ENCODE results near the gene EHD4.

The EHD4 gene

GRCh38 chr15:41984622-41985021, 12.3 kb upstream of the EHD4 start:
- TF ChIP-seq MYC (IDR thresholded peaks at IDR 0.05; ENCODE audit: low read depth, low read length) = no peak
- TF ChIP-seq POLR2A (IDR thresholded peaks at IDR 0.05; ENCODE audit: extremely low read depth, insufficient read length) = no peak
- TF ChIP-seq, protein P1, sequence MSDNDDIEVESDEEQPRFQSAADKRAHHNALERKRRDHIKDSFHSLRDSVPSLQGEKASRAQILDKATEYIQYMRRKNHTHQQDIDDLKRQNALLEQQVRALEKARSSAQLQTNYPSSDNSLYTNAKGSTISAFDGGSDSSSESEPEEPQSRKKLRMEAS (IDR thresholded peaks at IDR 0.05; ENCODE audit: low read depth, low read length) = no peak
- TF ChIP-seq, protein P2, sequence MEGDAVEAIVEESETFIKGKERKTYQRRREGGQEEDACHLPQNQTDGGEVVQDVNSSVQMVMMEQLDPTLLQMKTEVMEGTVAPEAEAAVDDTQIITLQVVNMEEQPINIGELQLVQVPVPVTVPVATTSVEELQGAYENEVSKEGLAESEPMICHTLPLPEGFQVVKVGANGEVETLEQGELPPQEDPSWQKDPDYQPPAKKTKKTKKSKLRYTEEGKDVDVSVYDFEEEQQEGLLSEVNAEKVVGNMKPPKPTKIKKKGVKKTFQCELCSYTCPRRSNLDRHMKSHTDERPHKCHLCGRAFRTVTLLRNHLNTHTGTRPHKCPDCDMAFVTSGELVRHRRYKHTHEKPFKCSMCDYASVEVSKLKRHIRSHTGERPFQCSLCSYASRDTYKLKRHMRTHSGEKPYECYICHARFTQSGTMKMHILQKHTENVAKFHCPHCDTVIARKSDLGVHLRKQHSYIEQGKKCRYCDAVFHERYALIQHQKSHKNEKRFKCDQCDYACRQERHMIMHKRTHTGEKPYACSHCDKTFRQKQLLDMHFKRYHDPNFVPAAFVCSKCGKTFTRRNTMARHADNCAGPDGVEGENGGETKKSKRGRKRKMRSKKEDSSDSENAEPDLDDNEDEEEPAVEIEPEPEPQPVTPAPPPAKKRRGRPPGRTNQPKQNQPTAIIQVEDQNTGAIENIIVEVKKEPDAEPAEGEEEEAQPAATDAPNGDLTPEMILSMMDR (IDR thresholded peaks at IDR 0.05; ENCODE audit: low read depth, low read length) = no peak
- H3K4me3 ChIP-seq (ENCODE audit: low read depth, low read length) = no peak overlapping the region
- no peak for DNase-seq (ENCODE audit: low read depth)

DNA sequence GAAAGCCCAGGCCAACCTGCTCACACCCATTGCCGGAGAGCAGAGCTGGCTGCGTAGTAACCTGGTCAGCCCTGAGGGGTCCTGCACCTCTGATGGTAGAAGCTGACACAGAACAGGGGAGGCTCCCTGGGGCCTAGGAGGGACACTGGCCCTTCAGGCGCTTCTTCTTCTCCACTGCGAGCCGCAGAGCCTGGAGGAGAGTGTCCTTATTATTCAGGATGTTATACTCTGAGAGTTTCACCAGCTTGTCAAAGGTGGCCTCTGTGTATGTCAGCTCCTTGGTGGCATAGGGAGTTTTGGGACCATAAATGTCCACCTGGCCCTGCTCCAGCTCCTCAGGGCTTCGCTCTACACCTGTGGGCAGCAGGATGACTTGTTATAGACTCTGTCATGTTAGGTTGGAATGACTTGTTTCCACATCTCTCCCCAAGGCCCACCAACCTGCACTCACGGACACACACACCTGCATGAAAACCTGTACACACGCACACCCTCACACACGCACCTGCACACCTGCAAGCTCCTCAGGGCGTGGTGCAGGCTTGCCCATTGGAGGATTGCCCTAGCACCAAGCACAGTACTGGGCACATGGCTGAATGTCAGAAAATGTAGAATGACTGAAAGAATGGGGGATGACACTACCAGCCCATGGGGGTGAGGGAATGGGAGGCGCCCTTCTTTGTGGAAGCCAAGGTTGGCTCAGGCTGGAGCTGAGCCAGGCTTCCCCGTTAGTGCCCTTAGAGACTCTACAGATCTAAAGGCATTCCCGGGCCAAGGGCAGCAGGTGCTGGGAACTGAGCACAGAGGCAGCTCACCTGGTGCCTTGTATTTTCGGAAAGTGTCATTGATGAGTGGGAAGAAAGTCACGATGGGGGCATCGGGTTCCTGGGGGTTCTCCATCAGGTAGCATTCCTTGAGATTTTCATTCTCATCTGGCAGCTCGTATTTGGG, 11.5 kb upstream of the EHD4 start:
- TF ChIP-seq, protein P1 (IDR thresholded peaks at IDR 0.05; ENCODE audit: low read depth, low read length) = no peak
- TF ChIP-seq, protein P2 (IDR thresholded peaks at IDR 0.05; ENCODE audit: low read depth, low read length) = no peak
- TF ChIP-seq MYC (IDR thresholded peaks at IDR 0.05; ENCODE audit: low read depth, low read length) (no peak), POLR2A (IDR thresholded peaks at IDR 0.05; ENCODE audit: extremely low read depth, insufficient read length) (no peak)
- no peak overlapping the region for H3K4me3 ChIP-seq (ENCODE audit: low read depth, low read length)
- no peak for DNase-seq (ENCODE audit: low read depth)

DNA sequence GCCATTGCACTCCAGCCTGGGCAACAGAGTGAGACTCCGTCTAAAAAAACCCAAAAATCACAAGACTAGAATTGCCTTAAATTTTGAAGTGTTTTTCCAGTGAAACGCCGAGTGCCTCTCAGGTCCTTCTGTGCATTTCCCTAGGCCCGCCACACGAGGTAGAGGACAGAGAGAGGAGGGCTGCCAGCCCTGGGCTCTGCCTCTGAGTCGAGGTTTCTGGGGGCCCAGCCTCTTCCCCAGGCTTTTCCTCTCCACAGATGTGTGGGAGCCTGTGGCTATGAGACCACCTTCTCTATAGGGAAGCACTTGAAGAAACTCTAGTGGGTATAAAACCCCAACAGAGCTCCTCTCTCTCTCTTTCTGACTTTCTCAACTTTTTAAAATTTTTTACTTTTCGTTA, 10.9 kb upstream of the EHD4 start:
- H3K4me3 ChIP-seq (ENCODE audit: low read depth, low read length) = no peak overlapping the region
- TF ChIP-seq, protein P2 (IDR thresholded peaks at IDR 0.05; ENCODE audit: low read depth, low read length) = no peak
- no peak for TF ChIP-seq POLR2A (IDR thresholded peaks at IDR 0.05; ENCODE audit: extremely low read depth, insufficient read length)
- no peak for TF ChIP-seq MYC (IDR thresholded peaks at IDR 0.05; ENCODE audit: low read depth, low read length)
- TF ChIP-seq, protein P1 (IDR thresholded peaks at IDR 0.05; ENCODE audit: low read depth, low read length) = no peak
- DNase-seq (ENCODE audit: low read depth) = no peak

DNA sequence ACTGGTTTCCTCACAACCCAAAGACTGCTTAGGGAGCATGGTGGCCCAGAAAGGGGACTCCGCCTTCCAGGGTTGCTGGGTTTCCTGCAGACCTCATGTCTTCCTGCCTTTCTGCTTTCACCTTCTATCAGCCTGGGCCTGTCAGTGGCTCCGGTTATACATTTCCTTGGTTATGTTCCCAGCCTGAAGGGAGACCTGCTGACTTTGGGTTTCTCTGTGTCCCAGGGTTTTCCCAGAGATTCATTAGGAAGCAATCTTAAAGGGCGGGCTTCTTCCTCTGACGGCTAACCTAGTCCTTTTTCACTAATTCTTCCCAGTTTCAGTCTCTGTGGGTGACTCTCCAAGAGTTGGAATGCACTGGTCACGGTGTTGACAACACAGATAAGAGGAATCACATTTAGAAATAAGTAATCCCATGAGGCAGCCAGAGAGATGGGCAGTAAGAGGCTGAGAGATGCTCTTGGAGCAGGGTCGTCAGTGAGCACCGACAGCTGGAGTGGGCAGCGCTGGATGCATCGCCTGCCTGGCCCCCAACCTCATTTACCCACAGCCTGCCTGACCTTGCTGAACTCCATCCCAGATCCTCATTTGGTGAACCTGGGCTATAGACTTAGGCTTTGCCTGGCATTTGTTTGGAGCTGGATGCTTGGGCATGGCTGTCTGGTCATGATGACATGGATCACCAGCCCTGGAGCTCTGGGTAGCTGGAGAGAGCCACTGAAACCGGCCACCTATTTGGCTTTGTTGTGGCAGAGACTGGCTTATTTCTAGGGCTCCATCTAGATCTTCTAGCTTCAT, 10.0 kb upstream of the EHD4 start:
- TF ChIP-seq, protein P1 (IDR thresholded peaks at IDR 0.05; ENCODE audit: low read depth, low read length) = no peak
- TF ChIP-seq, protein P2 (IDR thresholded peaks at IDR 0.05; ENCODE audit: low read depth, low read length) = no peak
- TF ChIP-seq POLR2A (IDR thresholded peaks at IDR 0.05; ENCODE audit: extremely low read depth, insufficient read length) (no peak), MYC (IDR thresholded peaks at IDR 0.05; ENCODE audit: low read depth, low read length) (no peak)
- DNase-seq (ENCODE audit: low read depth) = no peak
- H3K4me3 ChIP-seq (ENCODE audit: low read depth, low read length) = no peak overlapping the region

DNA sequence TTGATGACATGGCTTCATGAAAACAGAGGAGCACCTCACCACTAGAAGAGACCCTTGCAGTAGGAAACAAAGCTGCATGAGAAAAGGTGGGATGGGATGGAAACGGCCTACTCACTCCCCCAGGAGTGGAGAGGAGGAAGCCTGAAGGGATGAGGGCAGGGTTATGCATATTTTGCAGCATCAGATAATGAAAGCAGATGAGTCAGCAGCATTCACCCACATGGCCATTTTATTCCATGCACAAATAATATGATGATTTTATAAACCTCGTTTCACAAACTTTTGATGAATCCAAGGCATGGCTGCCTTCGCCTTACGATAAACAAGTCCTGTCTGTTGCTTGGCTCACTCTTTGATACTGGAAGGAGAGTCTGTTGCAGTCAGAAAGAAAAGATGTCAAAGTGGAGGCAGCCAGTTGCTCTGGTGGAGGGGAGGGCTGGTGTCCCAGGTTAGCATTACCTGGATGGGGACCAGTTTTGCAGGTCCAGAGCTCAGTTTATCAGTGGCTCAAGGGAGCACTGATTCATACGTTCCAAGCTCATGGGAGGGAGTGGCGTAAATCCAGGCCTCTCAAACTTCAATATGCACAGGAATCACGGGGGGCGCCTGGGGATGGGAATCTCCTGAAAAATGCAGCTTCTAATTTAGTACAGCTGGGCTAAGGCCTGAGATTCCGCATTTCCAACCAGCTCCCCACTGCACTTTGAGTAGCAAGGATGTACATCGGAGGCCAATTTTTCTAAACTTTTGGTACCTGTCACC, 9.2 kb upstream of the EHD4 start:
- TF ChIP-seq, protein P2 (IDR thresholded peaks at IDR 0.05; ENCODE audit: low read depth, low read length) = no peak
- TF ChIP-seq MYC (IDR thresholded peaks at IDR 0.05; ENCODE audit: low read depth, low read length) (no peak), POLR2A (IDR thresholded peaks at IDR 0.05; ENCODE audit: extremely low read depth, insufficient read length) (no peak)
- TF ChIP-seq, protein P1 (IDR thresholded peaks at IDR 0.05; ENCODE audit: low read depth, low read length) = no peak

More for the DNA sequence above, 9.2 kb upstream of the EHD4 start:
- DNase-seq (ENCODE audit: low read depth) = no peak
- no peak overlapping the region for H3K4me3 ChIP-seq (ENCODE audit: low read depth, low read length)
